Liver (tissue), 9 donors: ENCODE results near the gene AADAC. TPM values are rescaled to one million over a fixed set of nuclear protein-coding genes. Genes with fewer than 3 reads are reported as not detected.

Source experiments
- DNase-seq: peaks from one replicate; pipeline ENCODE4 v3.0.0-alpha.2; 2017; ENCODE audit warnings: low spot score
- H3K27ac ChIP-seq, 2 donors: one replicate each; pipeline ENCODE4 v1.7.0; 2013; ENCODE audit warnings: inconsistent platforms in 2 of 2, low read length in 2 of 2, control low read depth in 1 of 2, low read depth in 1 of 2, mild to moderate bottlenecking in 1 of 2
- H3K27me3 ChIP-seq, 4 donors: one replicate each; pipeline versions ENCODE4 v1.6.1 to v1.7.0; 2013; ENCODE audit warnings: low read length in 3 of 4, inconsistent platforms in 1 of 4, mild to moderate bottlenecking in 1 of 4, moderate library complexity in 1 of 4; ENCODE audit not compliant: control insufficient read depth in 4 of 4, insufficient read depth in 4 of 4
- H3K36me3 ChIP-seq, 4 donors: one replicate each; pipeline versions ENCODE4 v1.6.1 to v1.7.0; 2013; ENCODE audit warnings: low read length in 3 of 4, mild to moderate bottlenecking in 3 of 4, low read depth in 1 of 4, moderate library complexity in 1 of 4; ENCODE audit not compliant: control insufficient read depth in 4 of 4, insufficient read depth in 3 of 4
- H3K4me1 ChIP-seq, 4 donors: one replicate each; pipeline versions ENCODE4 v1.6.1 to v1.7.0; 2013; ENCODE audit warnings: low read length in 3 of 4, mild to moderate bottlenecking in 3 of 4, moderate library complexity in 1 of 4; ENCODE audit not compliant: control insufficient read depth in 4 of 4, insufficient read depth in 4 of 4
- H3K4me3 ChIP-seq, 3 donors: one replicate each; pipeline versions ENCODE4 v1.6.1 to v1.7.0; 2013; ENCODE audit warnings: low read length in 3 of 3, control low read depth in 1 of 3, low read depth in 1 of 3, mild to moderate bottlenecking in 1 of 3
- H3K9ac ChIP-seq, 2 donors: one replicate each; pipeline ENCODE4 v1.7.0; 2013; ENCODE audit warnings: low read length in 2 of 2, mild to moderate bottlenecking in 2 of 2, moderate library complexity in 2 of 2, control low read depth in 1 of 2, low read depth in 1 of 2
- H3K9me3 ChIP-seq, 4 donors: one replicate each; pipeline versions ENCODE4 v1.6.1 to v1.7.0; 2013; ENCODE audit warnings: low read length in 3 of 4; ENCODE audit not compliant: control insufficient read depth in 4 of 4
- ATF3 ChIP-seq: IDR thresholded peaks from 2 replicates; pipeline ENCODE4 v1.6.1; 2016; ENCODE audit warnings: antibody characterized with exemption
- CTCF ChIP-seq: fragments of 150-350 bp; IDR thresholded peaks from 2 replicates; pipeline ENCODE4 v1.5.1; 2017; ENCODE audit warnings: improper control_type of control experiment, low read depth, low read length; ENCODE audit not compliant: missing input control
- EGR1 ChIP-seq, 2 donors: IDR thresholded peaks; 2 replicates each; pipeline ENCODE4 v1.6.1; 2016 to 2018; ENCODE audit warnings: antibody characterized with exemption in 2 of 2, low read depth in 2 of 2
- FOXA1 ChIP-seq: IDR thresholded peaks from 2 replicates; pipeline ENCODE4 v1.6.1; 2016; ENCODE audit warnings: antibody characterized with exemption
- HNF4A ChIP-seq, 2 donors: conservative IDR thresholded peaks; 2 replicates each; pipeline ENCODE4 v1.6.1; 2016; ENCODE audit warnings: antibody characterized with exemption in 2 of 2, mild to moderate bottlenecking in 2 of 2
- HNF4G ChIP-seq: IDR thresholded peaks from 2 replicates; pipeline ENCODE4 v1.6.1; 2016; ENCODE audit warnings: antibody characterized with exemption
- JUND ChIP-seq, 2 donors: IDR thresholded peaks; 2 replicates each; pipeline ENCODE4 v1.6.1; 2016; ENCODE audit warnings: antibody characterized with exemption in 2 of 2
- MAX ChIP-seq: IDR thresholded peaks from 2 replicates; pipeline ENCODE4 v1.6.1; 2016; ENCODE audit warnings: antibody characterized with exemption
- NR2F2 ChIP-seq: IDR thresholded peaks from 2 replicates; pipeline ENCODE4 v1.6.1; 2016; ENCODE audit warnings: antibody characterized with exemption
- RAD21 ChIP-seq, 2 donors: IDR thresholded peaks; 2 replicates each; pipeline ENCODE4 v1.6.1; 2016; ENCODE audit warnings: antibody characterized with exemption in 2 of 2, mild to moderate bottlenecking in 2 of 2
- REST ChIP-seq: IDR thresholded peaks from 2 replicates; pipeline ENCODE4 v1.6.1; 2016; ENCODE audit warnings: antibody characterized with exemption, mild to moderate bottlenecking
- RXRA ChIP-seq, 2 donors: IDR thresholded peaks; 2 replicates each; pipeline ENCODE4 v1.6.1; 2017 to 2018; ENCODE audit warnings: antibody characterized with exemption in 2 of 2, mild to moderate bottlenecking in 1 of 2
- SP1 ChIP-seq: IDR thresholded peaks from 2 replicates; pipeline ENCODE4 v1.6.1; 2018; ENCODE audit warnings: antibody characterized with exemption, mild to moderate bottlenecking
- TAF1 ChIP-seq: conservative IDR thresholded peaks from 2 replicates; pipeline ENCODE4 v1.6.1; 2016; ENCODE audit warnings: antibody characterized with exemption, mild to moderate bottlenecking
- YY1 ChIP-seq: IDR thresholded peaks from 2 replicates; pipeline ENCODE4 v1.6.1; 2016; ENCODE audit warnings: antibody characterized with exemption, mild to moderate bottlenecking
- ZBTB33 ChIP-seq: IDR thresholded peaks from 2 replicates; pipeline ENCODE4 v1.6.1; 2016; ENCODE audit warnings: antibody characterized with exemption
- WGBS: extraction: QIAGEN DNeasy Blood & Tissue Kit; methylation state at CpG from one replicate; pipeline ENCODE4 v1.1.7; 2013; 5-methylcytosine and 5-hydroxymethylcytosine counted together
- polyA plus RNA-seq, 2 donors: library from polyadenylated mRNA; stranded (reverse) in 1 of 2; unstranded in 1 of 2; fragments of 200-250 nt in 1 of 2; fragments of >200 nt in 1 of 2; fragmentation: Nextera tagmentation in 1 of 2; extraction: Ambion mirVana in 1 of 2; gene quantifications; one replicate each; pipeline versions ENCODE4 v1.2.1 to v1.2.3, GENCODE V29; 2013 to 2015
- total RNA-seq, 2 donors: library from RNA; depleted of rRNA; stranded (reverse); fragments of >200 nt; gene quantifications; one replicate each; pipeline ENCODE4 v1.2.3, GENCODE V29; 2014
- donor health status: healthy.
- donor health status: healthy.
- donor health status: healthy.
- donor health status: healthy.
- donor health status: healthy.

The AADAC gene
- total and polyA plus RNA-seq, 4 donors: 144 to 321 (median 281) TPM

GRCh38 chr3:151839313-151839631 is 25.4 kb downstream of the AADAC start:
- no peak overlapping the region for H3K9ac ChIP-seq

More at GRCh38 chr3:151839313-151839631, 25.4 kb downstream of the AADAC start:
- Histone ChIP-seq H3K4me3 (no peak overlapping the region), H3K4me1 (peaks cover 1 to 16% (median 9%) of the 10 kb centered on the region in 4 donors), H3K36me3 (no peaks in the 10 kb centered on the region), H3K27ac (no peak overlapping the region), H3K27me3 (no peaks in the 10 kb centered on the region), H3K9me3 (no peaks in the 10 kb centered on the region)
- 82% methylated on average over 1 of the region's 1 CpG for WGBS
- no peak for TF ChIP-seq TAF1
- no peak for TF ChIP-seq REST
- no peak for TF ChIP-seq HNF4A (conservative IDR thresholded peaks at IDR 0.05)
- TF ChIP-seq YY1: no peak
- no peak for TF ChIP-seq NR2F2
- no peak for TF ChIP-seq JUND (IDR thresholded peaks at IDR 0.05)
- no peak for TF ChIP-seq EGR1 (IDR thresholded peaks at IDR 0.05; ENCODE audit: low read depth in 2 of 2)
- TF ChIP-seq RAD21 (IDR thresholded peaks at IDR 0.05): no peak
- TF ChIP-seq SP1: no peak
- TF ChIP-seq HNF4G: no peak
- no peak for TF ChIP-seq ATF3
- TF ChIP-seq MAX: no peak
- TF ChIP-seq FOXA1: no peak
- no peak for TF ChIP-seq CTCF
- TF ChIP-seq RXRA (IDR thresholded peaks at IDR 0.05): no peak
- no peak for TF ChIP-seq ZBTB33
- no peak for DNase-seq
